ENCODE measurements around the gene NDUFB6. TPM values are rescaled to one million over a fixed set of nuclear protein-coding genes. Genes with fewer than 3 reads are reported as not detected.
A peak's percentile ranks its signal among the peaks of the same experiment; 100 is the strongest.

The NDUFB6 gene
- 69.5 and 75.1 TPM in 2 replicates for total RNA-seq (2014; rRNA removed; shearing (Covaris generic))
- 48.6 and 54.0 TPM in 2 replicates for total RNA-seq (2022)
- percentile 75 among the genes with signal in this experiment for Bru-seq, nascent RNA
- BruChase-seq, experiment 1, labeled RNA remaining after a 6-hour chase = percentile 81 among the genes with signal in this experiment
- BruChase-seq, experiment 2, labeled RNA remaining after a 2-hour chase = percentile 73 among the genes with signal in this experiment
- long read RNA-seq, transcript NDUFB6-201 (3 exons, 666 nt) = minor isoform, 6 of 177 reads
- long read RNA-seq, transcript NDUFB6-203 (4 exons, 1,366 nt) = major isoform, 101 of 177 reads
- long read RNA-seq, transcript NDUFB6-202 (3 exons, 761 nt) = minor isoform, 8 of 177 reads
- long read RNA-seq, partial matches to known transcripts = 45 of 177 reads
- long read RNA-seq, other reads (novel, unspliced or antisense) = 17 of 177 reads

DNA sequence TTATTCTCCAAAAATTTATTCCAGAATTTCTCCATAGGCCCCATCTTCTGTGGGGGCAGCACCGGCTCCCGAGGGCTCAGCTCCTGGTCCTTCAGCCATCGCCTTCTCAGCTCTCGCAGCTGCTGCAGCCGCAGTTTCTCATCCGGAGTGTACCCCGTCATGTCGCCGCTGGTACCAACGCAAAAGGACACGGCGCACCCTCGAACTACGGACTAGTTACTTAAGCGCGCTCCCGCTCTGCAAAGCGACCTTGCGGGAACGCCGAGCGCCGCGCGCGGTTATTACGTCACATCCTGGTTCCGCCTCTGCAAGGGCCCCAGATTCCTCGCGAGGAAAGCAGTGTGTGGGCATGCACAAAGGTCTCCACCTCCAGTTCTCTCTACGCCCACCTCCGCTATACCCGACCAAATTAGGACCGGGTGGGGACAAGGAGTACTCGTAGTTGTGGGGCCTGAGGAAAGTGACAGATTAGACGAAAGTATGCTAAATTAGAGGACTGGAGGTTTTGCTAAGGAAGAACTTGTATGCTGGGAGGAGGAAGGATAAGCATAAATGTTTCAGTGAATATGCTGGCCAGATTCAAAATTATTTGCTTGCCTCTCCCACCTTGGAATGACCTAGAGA lies at the start of gene NDUFB6:
Gene NDUFB6, minus strand, starts transcription at position 260 of the 624 bp plus-strand sequence. Its CDS starts 99 bp downstream, at position 161.
- CTCF ChIA-PET (ENCODE audit: unreplicated experiment) = interaction anchor here (1.2 to 2.1 kb wide), 4 partner anchors 8 to 194 kb away, joined by 3 to 10 read pairs (median 8); no protein-coding TSS in a partner anchor
- DNase-seq (ENCODE audit: low spot score) = peak; percentile 98
- H3K9me2 ChIP-seq (ENCODE audit: insufficient read depth, low read length) = no peaks in the 10 kb centered on the region
- H3K36me3 ChIP-seq (ENCODE audit: insufficient read depth, low read length) = peaks cover 14% of the 10 kb centered on the region
- peaks cover 34% of the 10 kb centered on the region for H3K79me2 ChIP-seq (ENCODE audit: insufficient read depth, low read depth, low read length)
- TF ChIP-seq, protein P1, sequence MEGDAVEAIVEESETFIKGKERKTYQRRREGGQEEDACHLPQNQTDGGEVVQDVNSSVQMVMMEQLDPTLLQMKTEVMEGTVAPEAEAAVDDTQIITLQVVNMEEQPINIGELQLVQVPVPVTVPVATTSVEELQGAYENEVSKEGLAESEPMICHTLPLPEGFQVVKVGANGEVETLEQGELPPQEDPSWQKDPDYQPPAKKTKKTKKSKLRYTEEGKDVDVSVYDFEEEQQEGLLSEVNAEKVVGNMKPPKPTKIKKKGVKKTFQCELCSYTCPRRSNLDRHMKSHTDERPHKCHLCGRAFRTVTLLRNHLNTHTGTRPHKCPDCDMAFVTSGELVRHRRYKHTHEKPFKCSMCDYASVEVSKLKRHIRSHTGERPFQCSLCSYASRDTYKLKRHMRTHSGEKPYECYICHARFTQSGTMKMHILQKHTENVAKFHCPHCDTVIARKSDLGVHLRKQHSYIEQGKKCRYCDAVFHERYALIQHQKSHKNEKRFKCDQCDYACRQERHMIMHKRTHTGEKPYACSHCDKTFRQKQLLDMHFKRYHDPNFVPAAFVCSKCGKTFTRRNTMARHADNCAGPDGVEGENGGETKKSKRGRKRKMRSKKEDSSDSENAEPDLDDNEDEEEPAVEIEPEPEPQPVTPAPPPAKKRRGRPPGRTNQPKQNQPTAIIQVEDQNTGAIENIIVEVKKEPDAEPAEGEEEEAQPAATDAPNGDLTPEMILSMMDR (conservative IDR thresholded peaks at IDR 0.05; ENCODE audit: low read length) = no peak
- no peak for TF ChIP-seq EZH2phosphoT487 (IDR thresholded peaks at IDR 0.05; ENCODE audit: borderline replicate concordance, low read depth, low read length)
- intact Hi-C loops (cut with micrococcal nuclease; ENCODE audit: unreplicated experiment) = loop anchor here (1.0 to 5.0 kb wide), 4 partner anchors 21 to 195 kb away; partner anchors contain the start of genes ACO1, SMIM27 and TOPORS
- H4K20me1 ChIP-seq (ENCODE audit: insufficient read depth, low read length) = 0 out of 2 replicates have a peak, but pooled peaks cover 8% of the 10 kb centered on the region
- H3K4me1 ChIP-seq (ENCODE audit: insufficient read depth, low read length, poor library complexity, severe bottlenecking) = peaks cover 37% of the 10 kb centered on the region
- H3K4me3 ChIP-seq (ENCODE audit: low read depth, low read length, poor library complexity, severe bottlenecking) = peak within 1 kb of the TSS; percentile 98
- peak within 1 kb of the TSS; percentile 93 for H3K4me2 ChIP-seq (ENCODE audit: low read length)
- BruUV-seq (replicated peaks) = no TSS peak
- no peaks in the 10 kb centered on the region for H3K9me3 ChIP-seq (ENCODE audit: low read length)
- peak within 1 kb of the TSS; percentile 83 for H2AFZ ChIP-seq (ENCODE audit: low read length)
- H3K27ac ChIP-seq (ENCODE audit: low read depth, low read length, poor library complexity, severe bottlenecking) = peak within 1 kb of the TSS; percentile 77
- POLR2A ChIA-PET = interaction anchor here (0.5 to 3.5 kb wide), 18 partner anchors 9 to 453 kb away, joined by 3 to 19 read pairs (median 6); partner anchors contain the start of gene RIGI

DNA sequence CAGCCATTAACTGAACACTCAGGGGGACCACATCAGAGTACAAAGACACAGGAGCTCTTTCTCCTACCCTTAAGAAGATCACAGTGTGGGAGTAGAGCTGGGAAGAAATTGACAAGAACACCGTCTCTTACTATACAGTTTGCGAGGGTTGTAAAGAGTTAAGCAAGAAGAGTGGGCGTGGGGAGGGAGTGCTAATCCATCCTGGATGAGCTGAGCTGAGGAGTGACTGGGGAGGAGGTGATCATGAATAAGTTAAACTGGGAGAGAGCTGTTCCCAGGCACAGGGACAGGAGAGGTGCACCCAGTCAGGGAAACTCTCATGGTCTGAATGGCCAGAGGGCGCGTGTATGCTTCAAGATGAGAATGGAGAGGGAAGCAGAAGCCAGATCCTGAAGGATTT lies 45.3 kb upstream of the NDUFB6 start:
- BruUV-seq (replicated peaks) = no TSS peak
- ChIA-PET POLR2A (interaction anchor here (0.6 to 1.4 kb wide), 2 partner anchors 13 to 581 kb away, joined by 3 to 5 read pairs; no protein-coding TSS in a partner anchor), CTCF (ENCODE audit: unreplicated experiment) (no interaction called here)

More for the DNA sequence above, 45.3 kb upstream of the NDUFB6 start:
- no peak overlapping the region for H3K4me3 ChIP-seq (ENCODE audit: low read depth, low read length, poor library complexity, severe bottlenecking)
- no peaks in the 10 kb centered on the region for H3K79me2 ChIP-seq (ENCODE audit: insufficient read depth, low read depth, low read length)
- intact Hi-C loops (cut with micrococcal nuclease; ENCODE audit: unreplicated experiment) = no loop called here
- no peak for TF ChIP-seq EZH2phosphoT487 (IDR thresholded peaks at IDR 0.05; ENCODE audit: borderline replicate concordance, low read depth, low read length)
- TF ChIP-seq, protein P1 (conservative IDR thresholded peaks at IDR 0.05; ENCODE audit: low read length) = no peak
- no peaks in the 10 kb centered on the region for H3K9me2 ChIP-seq (ENCODE audit: insufficient read depth, low read length)
- H2AFZ ChIP-seq (ENCODE audit: low read length) = no peak overlapping the region
- no peak overlapping the region for H3K27ac ChIP-seq (ENCODE audit: low read depth, low read length, poor library complexity, severe bottlenecking)
- H4K20me1 ChIP-seq (ENCODE audit: insufficient read depth, low read length) = no peaks in the 10 kb centered on the region
- H3K36me3 ChIP-seq (ENCODE audit: insufficient read depth, low read length) = no peaks in the 10 kb centered on the region
- no peak overlapping the region for H3K4me2 ChIP-seq (ENCODE audit: low read length)
- no peaks in the 10 kb centered on the region for H3K9me3 ChIP-seq (ENCODE audit: low read length)
- no peaks in the 10 kb centered on the region for H3K4me1 ChIP-seq (ENCODE audit: insufficient read depth, low read length, poor library complexity, severe bottlenecking)
- no peak for DNase-seq (ENCODE audit: low spot score)

Measured in OCI-LY7 (cell line).